Mammary epithelial cell (primary cell): ENCODE data around the gene WFIKKN2.

Source experiments
- EZH2 ChIP-seq: IDR thresholded peaks from 2 replicates; pipeline ENCODE4 v1.6.1; 2012; ENCODE audit warnings: low read length, inconsistent platforms, borderline replicate concordance
- TF ChIP-seq, protein P1 (sequence below), 2 donors: IDR thresholded peaks in 1 of 2; conservative IDR thresholded peaks in 1 of 2; 2 replicates each; pipeline ENCODE4 v1.5.1; 2011 to 2012; ENCODE audit warnings: inconsistent platforms in 2 of 2, low read length in 2 of 2, mild to moderate bottlenecking in 2 of 2, control low read depth in 1 of 2, low read depth in 1 of 2; ENCODE audit not compliant: insufficient read depth in 1 of 2; ENCODE audit errors: extremely low read depth in 1 of 2

DNA sequence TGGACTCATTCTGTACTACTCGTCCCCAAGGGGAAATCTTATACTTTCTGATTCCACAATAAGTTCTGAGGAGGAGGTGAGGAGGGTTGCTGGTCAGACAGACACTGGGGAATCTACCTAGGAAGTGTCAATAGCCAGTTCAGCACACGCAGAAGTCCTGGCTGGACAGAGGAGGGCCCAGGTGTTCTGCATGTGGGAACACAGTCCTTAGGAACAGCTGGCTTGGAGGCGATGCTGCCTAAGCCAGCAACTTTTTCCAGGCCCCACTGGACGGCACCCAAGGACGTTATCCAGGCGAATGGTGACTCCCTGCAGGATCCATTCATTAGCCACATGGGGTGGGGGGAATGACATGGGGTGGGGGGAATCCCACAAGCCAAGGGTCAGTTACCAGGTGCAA lies 29.9 kb upstream of the WFIKKN2 start:
- TF ChIP-seq EZH2 = no peak
- TF ChIP-seq, protein P1, sequence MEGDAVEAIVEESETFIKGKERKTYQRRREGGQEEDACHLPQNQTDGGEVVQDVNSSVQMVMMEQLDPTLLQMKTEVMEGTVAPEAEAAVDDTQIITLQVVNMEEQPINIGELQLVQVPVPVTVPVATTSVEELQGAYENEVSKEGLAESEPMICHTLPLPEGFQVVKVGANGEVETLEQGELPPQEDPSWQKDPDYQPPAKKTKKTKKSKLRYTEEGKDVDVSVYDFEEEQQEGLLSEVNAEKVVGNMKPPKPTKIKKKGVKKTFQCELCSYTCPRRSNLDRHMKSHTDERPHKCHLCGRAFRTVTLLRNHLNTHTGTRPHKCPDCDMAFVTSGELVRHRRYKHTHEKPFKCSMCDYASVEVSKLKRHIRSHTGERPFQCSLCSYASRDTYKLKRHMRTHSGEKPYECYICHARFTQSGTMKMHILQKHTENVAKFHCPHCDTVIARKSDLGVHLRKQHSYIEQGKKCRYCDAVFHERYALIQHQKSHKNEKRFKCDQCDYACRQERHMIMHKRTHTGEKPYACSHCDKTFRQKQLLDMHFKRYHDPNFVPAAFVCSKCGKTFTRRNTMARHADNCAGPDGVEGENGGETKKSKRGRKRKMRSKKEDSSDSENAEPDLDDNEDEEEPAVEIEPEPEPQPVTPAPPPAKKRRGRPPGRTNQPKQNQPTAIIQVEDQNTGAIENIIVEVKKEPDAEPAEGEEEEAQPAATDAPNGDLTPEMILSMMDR (conservative IDR thresholded peaks at IDR 0.05 in 1 of 2, IDR thresholded peaks at IDR 0.05 in 1 of 2; ENCODE audit: extremely low read depth in 1 of 2, insufficient read depth in 1 of 2, low read depth in 1 of 2, low read length in 2 of 2) = no peak
